CD1c-positive myeloid dendritic cell (primary cell): ENCODE results near the gene SH3D19.
A peak's percentile ranks its signal among the peaks of the same experiment; 100 is the strongest.
"Not testable (repeated sequence)": the region's sequence is repeated elsewhere in the genome, so short reads cannot be mapped to it uniquely, and the experiment has no call there.

Experiments used
- DNase-seq: peaks from one replicate; pipeline ENCODE4 v3.0.0-alpha.2; 2016; ENCODE audit errors: extremely low spot score

Gene SH3D19

GRCh38 chr4:151152028-151152427, 173.4 kb downstream of the SH3D19 start:
- DNase-seq = no peak

GRCh38 chr4:151150821-151151580, 174.4 kb downstream of the SH3D19 start:
- no peak for DNase-seq

GRCh38 chr4:151148261-151148660, 177.1 kb downstream of the SH3D19 start:
- DNase-seq = no peak

GRCh38 chr4:151147000-151147399, 178.4 kb downstream of the SH3D19 start:
- no peak for DNase-seq

GRCh38 chr4:151144329-151145072, 180.9 kb downstream of the SH3D19 start:
- no peak for DNase-seq

GRCh38 chr4:151143811-151144210, 181.6 kb downstream of the SH3D19 start:
- DNase-seq = no peak

GRCh38 chr4:151143162-151143561, 182.2 kb downstream of the SH3D19 start:
- DNase-seq = peak; percentile 7

- DNase-seq = no peak
Observed at GRCh38 chr4:151142758-151143157, 182.6 kb downstream of the SH3D19 start.

- no peak for DNase-seq
Observed at GRCh38 chr4:151139814-151140213, 185.6 kb downstream of the SH3D19 start.

- DNase-seq = not testable (repeated sequence)
Observed at GRCh38 chr4:151136048-151136447, 189.4 kb downstream of the SH3D19 start.

- no peak for DNase-seq
Observed at GRCh38 chr4:151133311-151133710, 192.1 kb downstream of the SH3D19 start.

GRCh38 chr4:151129796-151130195, 195.6 kb downstream of the SH3D19 start:
- DNase-seq = no peak

GRCh38 chr4:151117371-151117962, 207.9 kb downstream of the SH3D19 start:
- DNase-seq = peak; percentile 51

GRCh38 chr4:151114986-151115385, 210.4 kb downstream of the SH3D19 start:
- no peak for DNase-seq

- no peak for DNase-seq
Observed at GRCh38 chr4:151114338-151114737, 211.1 kb downstream of the SH3D19 start.

- DNase-seq = no peak
Observed at GRCh38 chr4:151110236-151110635, 215.2 kb downstream of the SH3D19 start.

- no peak for DNase-seq
Observed at GRCh38 chr4:151107063-151107462, 218.3 kb downstream of the SH3D19 start.

- DNase-seq = no peak
Observed at GRCh38 chr4:151105454-151106032, 219.9 kb downstream of the SH3D19 start.

- DNase-seq = no peak
Observed at GRCh38 chr4:151104621-151105020, 220.8 kb downstream of the SH3D19 start.

- DNase-seq = no peak
Observed at GRCh38 chr4:151103758-151104157, 221.6 kb downstream of the SH3D19 start.

- DNase-seq = no peak
Observed at GRCh38 chr4:151100531-151100930, 224.9 kb downstream of the SH3D19 start.

GRCh38 chr4:151099976-151100417, 225.4 kb downstream of the SH3D19 start:
- no peak for DNase-seq
